Stimulated activated CD4-positive, alpha-beta T cell treated with anti-CD3 and anti-CD28 coated beads, Interleukin-2, amount 100 ng/mL, for 24 hours (primary cell): ENCODE data around the gene CAPN14.
A peak's percentile ranks its signal among the peaks of the same experiment; 100 is the strongest.

Source experiments
- DNase-seq, 2 donors: peaks; one replicate each; pipeline ENCODE4 v3.0.0-alpha.2; 2020

The CAPN14 gene

GRCh38 chr2:31241625-31242270 is 24.4 kb upstream of the CAPN14 start:
- no peak for DNase-seq

DNA sequence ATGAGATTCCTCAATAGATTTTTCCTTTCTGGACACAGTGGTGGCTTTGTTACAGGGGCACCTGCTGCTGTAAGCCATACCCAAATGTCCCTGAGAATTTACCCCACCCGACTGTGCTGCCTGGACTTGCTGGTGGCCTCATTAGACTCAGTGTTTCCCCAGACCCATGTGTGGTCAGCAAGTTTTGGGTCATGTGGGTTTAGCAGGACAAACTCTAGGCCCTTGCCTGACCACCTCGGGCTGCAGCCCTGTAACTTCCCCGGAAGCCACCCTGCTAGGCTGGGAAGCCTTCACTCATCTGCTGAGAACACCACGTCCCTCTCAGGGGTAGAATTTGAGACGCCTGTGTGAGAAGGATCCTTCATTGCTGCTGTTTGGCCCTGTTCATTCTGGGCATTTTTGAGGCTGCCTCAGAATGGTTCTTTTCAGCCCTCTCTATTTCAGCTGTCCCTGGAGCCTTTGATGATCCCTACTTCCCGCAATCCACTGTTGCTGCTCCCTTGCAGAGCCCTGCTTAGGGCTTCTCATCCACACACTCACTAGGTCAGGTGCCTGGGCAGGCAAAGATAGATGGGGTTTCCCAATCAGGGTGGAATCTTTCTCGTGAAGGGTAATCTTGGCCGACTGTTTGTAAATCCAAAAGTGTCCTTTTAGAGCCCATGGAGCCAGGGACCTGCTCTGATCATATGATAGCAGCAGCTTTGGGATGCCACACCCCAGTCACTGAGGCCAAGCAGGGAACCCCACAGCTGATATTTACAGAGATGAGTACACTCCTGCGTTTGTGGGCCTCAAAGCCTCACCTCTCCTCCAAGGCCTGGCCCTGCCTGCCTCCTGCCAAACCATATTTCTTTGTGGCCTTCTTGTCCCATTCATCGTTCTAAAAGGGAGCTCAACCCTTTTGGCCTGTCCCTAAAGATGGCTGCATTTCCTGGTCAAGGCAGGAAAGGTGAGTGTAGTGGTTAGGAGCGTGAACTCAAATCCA is 23.4 kb upstream of the CAPN14 start:
- DNase-seq, result no peak

GRCh38 chr2:31239593-31240177 is 22.4 kb upstream of the CAPN14 start:
- no peak for DNase-seq

GRCh38 chr2:31238906-31239592 is 21.7 kb upstream of the CAPN14 start:
- DNase-seq, result no peak

GRCh38 chr2:31238126-31238905 is 21.0 kb upstream of the CAPN14 start:
- no peak for DNase-seq

- DNase-seq, result no peak
Measured at GRCh38 chr2:31237348-31238017, 20.2 kb upstream of the CAPN14 start.

DNA sequence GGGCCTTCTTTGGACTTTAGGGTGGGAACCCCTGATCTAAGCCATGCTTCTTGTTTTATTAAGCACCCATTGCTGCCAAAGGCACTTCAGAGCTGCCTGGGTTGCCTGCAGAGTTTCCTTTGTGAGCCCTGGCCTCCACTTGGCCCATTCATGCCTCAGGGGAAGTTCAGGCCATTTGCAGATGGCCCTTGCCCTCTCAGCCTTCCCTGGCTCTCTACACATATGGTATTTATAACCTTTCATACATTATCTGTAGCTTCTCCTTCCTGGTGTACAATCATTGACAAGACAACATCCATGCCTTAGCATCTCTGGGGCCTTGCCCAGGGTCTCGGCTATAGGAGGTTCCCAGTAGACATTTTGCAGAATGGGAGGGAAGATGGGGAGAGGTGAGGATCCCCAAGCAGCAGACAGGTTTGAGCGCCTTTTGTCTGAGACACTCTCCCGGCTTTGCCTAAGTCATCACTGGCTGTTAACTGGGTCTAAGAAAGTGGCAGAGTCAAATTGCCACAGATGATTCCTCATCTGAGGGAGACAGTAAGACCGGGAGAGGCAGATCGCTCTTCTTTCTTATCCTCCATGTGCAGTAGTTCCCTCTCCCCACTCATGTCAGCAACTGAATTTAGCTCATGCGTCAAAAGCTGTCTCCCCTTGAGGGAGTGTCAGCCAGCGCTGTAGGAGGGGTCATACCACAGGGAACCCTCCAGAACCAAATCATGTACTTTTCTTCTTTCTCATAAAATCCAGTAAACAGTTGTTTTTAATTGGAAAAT is 19.3 kb upstream of the CAPN14 start:
- no peak for DNase-seq

- DNase-seq, result no peak
Measured at GRCh38 chr2:31235504-31235902, 18.2 kb upstream of the CAPN14 start.

DNA sequence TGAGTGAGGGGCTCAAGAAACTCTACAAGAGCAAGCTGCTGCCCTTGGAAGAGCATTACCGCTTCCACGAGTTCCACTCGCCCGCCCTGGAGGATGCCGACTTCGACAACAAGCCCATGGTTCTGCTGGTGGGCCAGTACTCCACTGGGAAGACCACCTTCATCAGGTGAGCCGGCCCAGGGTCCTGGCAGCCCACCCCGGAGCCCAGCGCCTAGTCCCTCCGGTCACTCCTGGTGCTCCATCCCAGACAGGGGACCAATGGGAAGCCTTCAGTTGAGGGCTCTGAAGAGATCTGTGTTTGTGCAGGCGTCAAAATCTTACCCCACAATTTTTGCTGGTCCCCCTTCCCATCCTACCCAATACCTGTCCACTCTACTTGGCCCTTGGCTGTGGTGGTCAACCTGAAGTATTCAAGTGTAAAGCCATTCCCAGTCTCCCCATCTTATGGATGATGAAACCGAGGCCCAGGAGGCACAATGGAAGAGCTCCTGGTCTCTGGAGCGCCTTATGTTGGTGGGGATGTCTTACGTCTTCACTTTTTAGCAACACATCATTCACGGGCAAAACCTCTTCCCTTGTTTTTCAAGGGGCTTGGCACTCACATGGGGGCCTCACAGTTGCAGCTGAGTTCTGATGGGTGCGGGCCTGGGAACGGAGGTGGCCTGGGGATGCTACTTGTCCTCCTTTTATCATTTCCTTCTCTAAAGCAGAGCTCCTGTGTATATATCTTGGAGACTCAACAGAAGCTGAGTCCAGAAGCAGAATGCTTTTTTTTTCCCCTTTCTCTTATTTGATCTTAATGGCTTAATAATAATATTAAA is 17.6 kb upstream of the CAPN14 start:
- DNase-seq, result peak in 1 of 2 donors; percentile 14

GRCh38 chr2:31233741-31234682 is 16.7 kb upstream of the CAPN14 start, which contains the start of gene EHD3:
Gene EHD3 (plus strand): TSS chr2:31234152. CDS start chr2:31234622, 470 bp downstream.
- DNase-seq, result peak; percentile 80 to 86

DNA sequence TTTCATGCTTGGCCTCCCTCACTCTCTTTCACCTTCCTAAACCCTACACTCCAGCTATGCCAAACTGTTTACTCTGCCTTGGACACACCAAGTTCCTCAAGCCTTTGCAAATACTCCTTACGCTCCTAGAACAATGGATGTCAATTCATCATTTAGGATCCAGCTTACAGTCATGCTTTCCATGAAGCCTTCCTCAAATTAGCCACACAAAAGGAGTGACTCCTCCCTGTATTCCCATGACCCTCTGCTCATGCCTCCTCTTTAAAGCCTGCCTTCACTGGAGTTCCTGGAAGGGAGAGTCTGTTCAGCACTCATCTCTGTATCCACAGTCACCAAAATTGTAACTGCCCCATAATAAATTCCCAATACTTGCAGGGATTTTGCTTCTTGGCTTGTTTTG is 15.9 kb upstream of the CAPN14 start:
- no peak for DNase-seq

GRCh38 chr2:31232586-31232985 is 15.3 kb upstream of the CAPN14 start:
- DNase-seq, result no peak

- DNase-seq, result no peak
Measured at GRCh38 chr2:31231571-31232302, 14.4 kb upstream of the CAPN14 start.

DNA sequence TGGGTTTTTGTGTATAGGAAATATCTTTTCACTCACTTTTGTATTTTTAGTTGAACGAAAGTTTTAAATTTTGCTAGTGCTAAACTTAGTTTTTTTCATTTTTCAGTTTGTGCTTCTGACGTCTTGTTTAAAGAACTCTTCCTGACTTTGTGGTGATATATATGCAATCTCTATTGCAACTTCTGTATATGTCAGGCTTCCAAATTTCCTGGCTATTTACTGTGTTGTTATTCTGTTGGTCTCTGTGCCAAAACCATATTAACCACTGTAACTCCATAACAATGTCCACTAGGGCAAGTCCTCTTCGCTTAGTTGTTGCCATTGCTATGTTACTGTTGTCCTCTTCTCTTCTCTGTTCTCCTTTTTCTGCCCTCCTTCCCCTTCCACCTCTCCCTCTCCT is 13.4 kb upstream of the CAPN14 start:
- DNase-seq, result no peak

GRCh38 chr2:31228717-31229116 is 11.4 kb upstream of the CAPN14 start:
- no peak for DNase-seq

DNA sequence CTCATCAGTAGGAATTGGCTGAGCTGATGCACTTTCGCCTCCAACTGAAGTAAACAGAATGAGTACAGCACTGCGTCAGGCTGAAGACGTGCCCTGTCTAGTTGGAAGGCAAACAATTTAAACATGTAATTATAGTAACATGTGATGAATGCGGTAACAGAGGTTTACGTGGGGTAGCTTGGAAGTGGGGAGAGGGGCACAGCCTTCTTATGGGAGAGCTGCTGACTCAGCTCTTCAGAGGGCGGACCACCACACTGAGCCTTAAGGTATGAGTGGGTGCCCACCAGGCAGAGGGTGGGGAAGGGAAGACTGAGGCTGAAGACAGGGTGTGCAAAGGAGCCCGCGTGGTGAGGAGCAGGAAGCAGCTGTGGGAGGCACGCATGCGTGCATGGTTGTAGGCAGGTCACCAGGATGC is 10.4 kb upstream of the CAPN14 start:
- no peak for DNase-seq

GRCh38 chr2:31227110-31227509 is 9.8 kb upstream of the CAPN14 start:
- no peak for DNase-seq

GRCh38 chr2:31226266-31226665 is 9.0 kb upstream of the CAPN14 start:
- DNase-seq, result no peak
